GM12878 (cell line): ENCODE data around the gene CCT6A. TPM values are rescaled to one million over a fixed set of nuclear protein-coding genes. Genes with fewer than 3 reads are reported as not detected.

Experiments
- ATAC-seq: fragments of 200-7000 bp; cut with Tn5 transposase; 3 replicates; pipeline ENCODE4 v1.9.1; 2020; ENCODE audit warnings: mild to moderate bottlenecking, moderate library complexity
- BruUV-seq: library from RNA; stranded (reverse); fragments of 400-500 nt; replicated peaks from 2 replicates; lab custom pipeline; 2021; lab: Mats Ljungman, UMichigan
- CTCF ChIA-PET: fragments of 300-600 bp; sonication (Branson Sonifier 250); formaldehyde crosslinking; extraction: SDS; loops from one replicate; lab custom pipeline; 2021; ENCODE audit warnings: inconsistent platforms; lab: Yijun Ruan, JAX
- POLR2A ChIA-PET: fragments of 350-600 bp; formaldehyde crosslinking; extraction: SDS; loops from one replicate; lab custom pipeline; 2021; ENCODE audit warnings: inconsistent platforms; lab: Charles Lee
- RAD21 ChIA-PET: fragments of 300-600 bp; sonication (Branson Sonifier 250); formaldehyde crosslinking; loops from one replicate; lab custom pipeline; 2023; ENCODE audit warnings: antibody characterized with exemption; ENCODE audit not compliant: unreplicated experiment; lab: Charles Lee
- SMC1A ChIA-PET: fragments of 300-600 bp; sonication (Branson Sonifier 250); formaldehyde crosslinking; loops from one replicate; lab custom pipeline; 2023; ENCODE audit not compliant: unreplicated experiment, uncharacterized antibody; lab: Charles Lee
- DNase-seq: peaks from one replicate; pipeline ENCODE4 v3.0.0-alpha.2; 2011; ENCODE audit warnings: low read depth, low spot score
- FAIRE-seq: peaks from 3 replicates; lab custom pipeline; 2011; peaks lifted over from hg19 to GRCh38; lab: Jason Lieb, UNC
- H2AFZ ChIP-seq: 2 replicates; pipeline ENCODE4 v1.6.0; 2011; ENCODE audit warnings: low read depth, low read length, control low read depth; ENCODE audit not compliant: control insufficient read depth
- H3K27ac ChIP-seq: 2 replicates; pipeline ENCODE4 v1.5.1; 2011; ENCODE audit warnings: control low read depth; ENCODE audit not compliant: control insufficient read depth, insufficient read depth
- H3K27me3 ChIP-seq, 2 experiments: replicated peaks in 1 of 2; 2 replicates each; pipeline versions ENCODE4 v1.6.0 to v1.6.1; 2011; ENCODE audit warnings: low read length in 1 of 2; ENCODE audit not compliant: control insufficient read depth in 2 of 2, insufficient read depth in 2 of 2
- H3K36me3 ChIP-seq, 2 experiments: 2 replicates each; pipeline ENCODE4 v1.5.1; 2011; ENCODE audit warnings: low read length in 1 of 2; ENCODE audit not compliant: control insufficient read depth in 2 of 2, insufficient read depth in 2 of 2
- H3K4me1 ChIP-seq: 2 replicates; pipeline ENCODE4 v1.6.1; 2011; ENCODE audit warnings: mild to moderate bottlenecking, low read length, moderate library complexity, mixed read lengths; ENCODE audit not compliant: control insufficient read depth, insufficient read depth
- H3K4me2 ChIP-seq: 2 replicates; pipeline ENCODE4 v1.6.0; 2011; ENCODE audit warnings: control low read depth; ENCODE audit not compliant: control insufficient read depth, insufficient read depth
- H3K4me3 ChIP-seq: fragments of 200-600 bp; sonication (generic); 2 replicates; pipeline ENCODE4 v1.5.1; 2016
- H3K79me2 ChIP-seq: 2 replicates; pipeline ENCODE4 v1.6.0; 2011; ENCODE audit warnings: low read length; ENCODE audit not compliant: control insufficient read depth, insufficient read depth
- H3K9ac ChIP-seq: 2 replicates; pipeline ENCODE4 v1.8.0; 2011; ENCODE audit warnings: low read length, control low read depth, mixed read lengths; ENCODE audit not compliant: control insufficient read depth, insufficient read depth
- H3K9me3 ChIP-seq: replicated peaks from 3 replicates; pipeline ENCODE4 v1.5.1; 2011; ENCODE audit warnings: mild to moderate bottlenecking, low read length; ENCODE audit not compliant: control insufficient read depth, insufficient read depth
- H4K20me1 ChIP-seq: 2 replicates; pipeline ENCODE4 v1.6.0; 2011; ENCODE audit not compliant: control insufficient read depth, insufficient read depth
- FOXK2 ChIP-seq: fragments of 450-650 bp; IDR thresholded peaks from 2 replicates; pipeline ENCODE4 v1.6.1; 2017; ENCODE audit warnings: mild to moderate bottlenecking, moderate library complexity
- ZNF592 ChIP-seq: fragments of 450-650 bp; IDR thresholded peaks from 2 replicates; pipeline ENCODE4 v1.6.1; 2017; ENCODE audit warnings: mild to moderate bottlenecking, moderate library complexity
- WGBS: methylation state at CpG from one replicate; pipeline ENCODE4 v1.1.6; 2016; ENCODE audit warnings: low lambda C conversion rate; ENCODE audit not compliant: insufficient replicate concordance, insufficient coverage; ENCODE audit errors: missing lambda C conversion rate; 5-methylcytosine and 5-hydroxymethylcytosine counted together
- in situ Hi-C: fragments of 300-500 bp; cut with MboI; formaldehyde crosslinking; loops from 9 replicates; pipeline ENCODE4 v1.14.3; 2018; ENCODE audit warnings: mixed read lengths
- intact Hi-C: fragments of 100-400 bp; cut with micrococcal nuclease; formaldehyde crosslinking; loops from one replicate; pipeline ENCODE4 v1.14.2; 2022; ENCODE audit not compliant: unreplicated experiment
- polyA plus RNA-seq, 11 experiments: library from polyadenylated mRNA; depleted of rRNA in 4 of 11; unstranded in 6 of 11; stranded (reverse) in 5 of 11; fragments of >200 nt; fragmentation: Nextera tagmentation in 4 of 11; fragmentation: Illumina TruSeq in 1 of 11; extraction: Ambion mirVana in 4 of 11; extraction: Trizol in 1 of 11; gene quantifications; 1 replicate in 1 of 11; 2 replicates in 10 of 11; pipeline versions ENCODE4 v1.2.1 to v1.2.3, GENCODE V29; 2011 to 2016; ENCODE audit warnings: inconsistent platforms in 2 of 11, missing spikeins in 2 of 11, low read depth in 1 of 11
- total RNA-seq, 4 experiments: library from RNA; depleted of rRNA in 3 of 4; stranded (reverse); fragments of >200 nt in 3 of 4; fragmentation: Illumina TruSeq in 1 of 4; extraction: Trizol in 1 of 4; gene quantifications; 2 replicates each; pipeline versions ENCODE4 v1.2.1 to v1.2.3, GENCODE V29; 2013 to 2021

Gene CCT6A
- total and polyA plus RNA-seq, 10 of the 15 experiments (the other 5 are each of a cell fraction or from before 2014, with no cell fraction given) = 191 to 480 (median 296) TPM

DNA sequence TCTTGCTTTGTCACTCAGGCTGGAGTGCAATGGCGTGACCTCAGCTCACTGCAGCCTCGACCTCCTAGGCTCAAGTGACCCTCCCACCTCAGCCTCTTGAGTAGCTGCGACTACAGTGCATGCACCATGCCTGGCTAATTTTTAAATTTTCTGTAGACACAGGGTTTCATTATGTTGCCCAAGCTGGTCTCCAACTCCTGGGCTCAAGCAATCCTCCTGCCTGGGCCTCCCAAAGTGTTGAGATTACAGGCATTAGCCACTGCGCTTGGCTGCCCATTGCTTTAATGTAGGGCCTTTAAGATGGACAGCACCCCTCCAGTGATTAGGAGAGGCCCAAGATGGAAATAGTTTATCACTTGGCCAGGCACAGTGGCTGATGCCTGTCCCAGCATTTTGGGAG is 47.8 kb upstream of the CCT6A start:
- RAD21 ChIA-PET = interaction anchor here (1.6 kb wide), 1 partner anchor 71 kb away, joined by 5 read pairs; no protein-coding TSS in a partner anchor
- in situ Hi-C loops = loop anchor here (5.0 kb wide), 1 partner anchor 69 kb away; no protein-coding TSS in a partner anchor
- no peak for DNase-seq
- SMC1A ChIA-PET = interaction anchor here (0.9 to 1.6 kb wide), 2 partner anchors 62 to 66 kb away, joined by 3 to 4 read pairs; no protein-coding TSS in a partner anchor
- intact Hi-C loops = no loop called here
- no peaks in the 10 kb centered on the region for H4K20me1 ChIP-seq
- POLR2A ChIA-PET = no interaction called here
- H3K27ac ChIP-seq = no peak overlapping the region
- no peaks in the 10 kb centered on the region for H3K79me2 ChIP-seq
- H3K4me3 ChIP-seq = no peak overlapping the region
- TF ChIP-seq ZNF592 (no peak), FOXK2 (no peak)
- TF ChIP-seq, all 136 proteins: peak for 0
- H3K36me3 ChIP-seq = no peaks in the 10 kb centered on the region
- 87% methylated on average over 4 of the region's 4 CpGs for WGBS
- H3K27me3 ChIP-seq = no peaks in the 10 kb centered on the region
- ATAC-seq (no peak), FAIRE-seq (no peak)
- H2AFZ ChIP-seq = no peak overlapping the region
- no peak overlapping the region for H3K9ac ChIP-seq
- BruUV-seq = no TSS peak
- CTCF ChIA-PET = interaction anchor here (1.3 to 11.2 kb wide), 3 partner anchors 10 to 70 kb away, joined by 3 to 95 read pairs (median 5); no protein-coding TSS in a partner anchor
- no peaks in the 10 kb centered on the region for H3K4me1 ChIP-seq
- no peaks in the 10 kb centered on the region for H3K9me3 ChIP-seq
- H3K4me2 ChIP-seq = no peak overlapping the region
